Spleen (tissue), 7 donors: ENCODE data around the gene HADHA.

Source experiments
- CTCF ChIP-seq, 11 experiments: fragments of 200-600 bp in 7 of 11; fragments of 450-650 bp in 4 of 11; sonication (generic) in 4 of 11; IDR thresholded peaks in 8 of 11; conservative IDR thresholded peaks in 3 of 11; 1 replicate in 7 of 11; 2 replicates in 4 of 11; pipeline versions ENCODE4 v1.4.0 to v1.8.0; 2016 to 2021; ENCODE audit warnings: antibody characterized with exemption in 11 of 11, inconsistent platforms in 4 of 11, mild to moderate bottlenecking in 1 of 11
- POLR2A ChIP-seq, 3 donors: fragments of 450-650 bp; IDR thresholded peaks; one replicate each; pipeline ENCODE4 v1.5.1; 2017; ENCODE audit warnings: antibody characterized with exemption in 3 of 3, mild to moderate bottlenecking in 1 of 3
- POLR2AphosphoS5 ChIP-seq, 3 donors: sonication (generic); formaldehyde crosslinking; IDR thresholded peaks; one replicate each; pipeline ENCODE4 v1.5.1; 2017; ENCODE audit warnings: antibody characterized with exemption in 3 of 3
- donor health status: DM: no; HTN: no; CAD: no; lungs with moderate emphysema.
- donor health status: DM: no; HTN: no; CAD: no.
- donor health status: DM: no; HTN: no; CAD: no.

- TF ChIP-seq POLR2A (IDR thresholded peaks at IDR 0.05) (no peak), CTCF (IDR thresholded peaks at IDR 0.05 in 8 of 11, conservative IDR thresholded peaks at IDR 0.05 in 3 of 11) (no peak), POLR2AphosphoS5 (IDR thresholded peaks at IDR 0.05) (no peak)
Measured at GRCh38 chr2:26162963-26163362, 81.5 kb downstream of the HADHA start.
